GM12878 (cell line): ENCODE data around the gene TRIM63. TPM values are rescaled to one million over a fixed set of nuclear protein-coding genes. Genes with fewer than 3 reads are reported as not detected.

ENCODE experiments used
- ATAC-seq: fragments of 200-7000 bp; cut with Tn5 transposase; 3 replicates; pipeline ENCODE4 v1.9.1; 2020; ENCODE audit warnings: mild to moderate bottlenecking, moderate library complexity
- BruUV-seq: library from RNA; stranded (reverse); fragments of 400-500 nt; replicated peaks from 2 replicates; lab custom pipeline; 2021; lab: Mats Ljungman, UMichigan
- CTCF ChIA-PET: fragments of 300-600 bp; sonication (Branson Sonifier 250); formaldehyde crosslinking; extraction: SDS; loops from one replicate; lab custom pipeline; 2021; ENCODE audit warnings: inconsistent platforms; lab: Yijun Ruan, JAX
- POLR2A ChIA-PET: fragments of 350-600 bp; formaldehyde crosslinking; extraction: SDS; loops from one replicate; lab custom pipeline; 2021; ENCODE audit warnings: inconsistent platforms; lab: Charles Lee
- RAD21 ChIA-PET: fragments of 300-600 bp; sonication (Branson Sonifier 250); formaldehyde crosslinking; loops from one replicate; lab custom pipeline; 2023; ENCODE audit warnings: antibody characterized with exemption; ENCODE audit not compliant: unreplicated experiment; lab: Charles Lee
- SMC1A ChIA-PET: fragments of 300-600 bp; sonication (Branson Sonifier 250); formaldehyde crosslinking; loops from one replicate; lab custom pipeline; 2023; ENCODE audit not compliant: unreplicated experiment, uncharacterized antibody; lab: Charles Lee
- DNase-seq: peaks from one replicate; pipeline ENCODE4 v3.0.0-alpha.2; 2011; ENCODE audit warnings: low read depth, low spot score
- FAIRE-seq: peaks from 3 replicates; lab custom pipeline; 2011; peaks lifted over from hg19 to GRCh38; lab: Jason Lieb, UNC
- H2AFZ ChIP-seq: 2 replicates; pipeline ENCODE4 v1.6.0; 2011; ENCODE audit warnings: low read depth, low read length, control low read depth; ENCODE audit not compliant: control insufficient read depth
- H3K27ac ChIP-seq: 2 replicates; pipeline ENCODE4 v1.5.1; 2011; ENCODE audit warnings: control low read depth; ENCODE audit not compliant: control insufficient read depth, insufficient read depth
- H3K27me3 ChIP-seq, 2 experiments: replicated peaks in 1 of 2; 2 replicates each; pipeline versions ENCODE4 v1.6.0 to v1.6.1; 2011; ENCODE audit warnings: low read length in 1 of 2; ENCODE audit not compliant: control insufficient read depth in 2 of 2, insufficient read depth in 2 of 2
- H3K36me3 ChIP-seq, 2 experiments: 2 replicates each; pipeline ENCODE4 v1.5.1; 2011; ENCODE audit warnings: low read length in 1 of 2; ENCODE audit not compliant: control insufficient read depth in 2 of 2, insufficient read depth in 2 of 2
- H3K4me1 ChIP-seq: 2 replicates; pipeline ENCODE4 v1.6.1; 2011; ENCODE audit warnings: mild to moderate bottlenecking, low read length, moderate library complexity, mixed read lengths; ENCODE audit not compliant: control insufficient read depth, insufficient read depth
- H3K4me2 ChIP-seq: 2 replicates; pipeline ENCODE4 v1.6.0; 2011; ENCODE audit warnings: control low read depth; ENCODE audit not compliant: control insufficient read depth, insufficient read depth
- H3K4me3 ChIP-seq: fragments of 200-600 bp; sonication (generic); 2 replicates; pipeline ENCODE4 v1.5.1; 2016
- H3K79me2 ChIP-seq: 2 replicates; pipeline ENCODE4 v1.6.0; 2011; ENCODE audit warnings: low read length; ENCODE audit not compliant: control insufficient read depth, insufficient read depth
- H3K9ac ChIP-seq: 2 replicates; pipeline ENCODE4 v1.8.0; 2011; ENCODE audit warnings: low read length, control low read depth, mixed read lengths; ENCODE audit not compliant: control insufficient read depth, insufficient read depth
- H3K9me3 ChIP-seq: replicated peaks from 3 replicates; pipeline ENCODE4 v1.5.1; 2011; ENCODE audit warnings: mild to moderate bottlenecking, low read length; ENCODE audit not compliant: control insufficient read depth, insufficient read depth
- H4K20me1 ChIP-seq: 2 replicates; pipeline ENCODE4 v1.6.0; 2011; ENCODE audit not compliant: control insufficient read depth, insufficient read depth
- ATF2 ChIP-seq: IDR thresholded peaks from 2 replicates; pipeline ENCODE4 v1.6.1; 2012; ENCODE audit warnings: low read length, inconsistent platforms
- BMI1 ChIP-seq: fragments of 450-650 bp; IDR thresholded peaks from 2 replicates; pipeline ENCODE4 v1.6.1; 2016; ENCODE audit warnings: mild to moderate bottlenecking, moderate library complexity, borderline replicate concordance
- CHD2 ChIP-seq: IDR thresholded peaks from 2 replicates; pipeline ENCODE4 v1.6.1; 2011; ENCODE audit warnings: low read depth, low read length, improper control_type of control experiment, borderline replicate concordance
- CTCF ChIP-seq, 3 experiments: IDR thresholded peaks in 2 of 3; conservative IDR thresholded peaks in 1 of 3; 2 replicates each; pipeline ENCODE4 v1.5.1; 2011; ENCODE audit warnings: low read depth in 3 of 3, low read length in 3 of 3, mild to moderate bottlenecking in 3 of 3, control low read depth in 2 of 3, moderate library complexity in 2 of 3, inconsistent platforms in 1 of 3, mixed read lengths in 1 of 3; ENCODE audit not compliant: control insufficient read depth in 2 of 3, insufficient read depth in 1 of 3; ENCODE audit errors: extremely low read depth in 1 of 3
- MLLT1 ChIP-seq: fragments of 450-650 bp; IDR thresholded peaks from 2 replicates; pipeline ENCODE4 v1.6.1; 2016; ENCODE audit warnings: mild to moderate bottlenecking
- NFIC ChIP-seq: IDR thresholded peaks from 2 replicates; pipeline ENCODE4 v1.6.1; 2012; ENCODE audit warnings: low read depth, mild to moderate bottlenecking, inconsistent platforms, low read length, moderate library complexity
- NFYB ChIP-seq: IDR thresholded peaks from 2 replicates; pipeline ENCODE4 v1.6.1; 2011; ENCODE audit warnings: low read depth, mild to moderate bottlenecking, low read length, improper control_type of control experiment, moderate library complexity; ENCODE audit not compliant: insufficient read depth
- NR2F1 ChIP-seq: fragments of 450-650 bp; conservative IDR thresholded peaks from 2 replicates; pipeline ENCODE4 v1.6.1; 2017; ENCODE audit warnings: mild to moderate bottlenecking
- NRF1 ChIP-seq: conservative IDR thresholded peaks from 2 replicates; pipeline ENCODE4 v1.6.1; 2011; ENCODE audit warnings: mild to moderate bottlenecking, low read depth, low read length, improper control_type of control experiment
- PKNOX1 ChIP-seq: fragments of 450-650 bp; IDR thresholded peaks from 2 replicates; pipeline ENCODE4 v1.6.1; 2016; ENCODE audit warnings: mild to moderate bottlenecking
- PRDM15 ChIP-seq: fragments of 450-650 bp; formaldehyde crosslinking; IDR thresholded peaks from 2 replicates; pipeline ENCODE4 v1.4.0; 2020; ENCODE audit warnings: mild to moderate bottlenecking, moderate library complexity
- SMC3 ChIP-seq: IDR thresholded peaks from 2 replicates; pipeline ENCODE4 v1.6.1; 2011; ENCODE audit warnings: low read length, improper control_type of control experiment, borderline replicate concordance
- SUPT20H ChIP-seq: IDR thresholded peaks from 2 replicates; pipeline ENCODE4 v1.6.1; 2011; ENCODE audit warnings: low read depth, mild to moderate bottlenecking, low read length, moderate library complexity, borderline replicate concordance; ENCODE audit not compliant: control insufficient read depth
- WGBS: methylation state at CpG from one replicate; pipeline ENCODE4 v1.1.6; 2016; ENCODE audit warnings: low lambda C conversion rate; ENCODE audit not compliant: insufficient replicate concordance, insufficient coverage; ENCODE audit errors: missing lambda C conversion rate; 5-methylcytosine and 5-hydroxymethylcytosine counted together
- in situ Hi-C: fragments of 300-500 bp; cut with MboI; formaldehyde crosslinking; loops from 9 replicates; pipeline ENCODE4 v1.14.3; 2018; ENCODE audit warnings: mixed read lengths
- intact Hi-C: fragments of 100-400 bp; cut with micrococcal nuclease; formaldehyde crosslinking; loops from one replicate; pipeline ENCODE4 v1.14.2; 2022; ENCODE audit not compliant: unreplicated experiment
- polyA plus RNA-seq, 11 experiments: library from polyadenylated mRNA; depleted of rRNA in 4 of 11; unstranded in 6 of 11; stranded (reverse) in 5 of 11; fragments of >200 nt; fragmentation: Nextera tagmentation in 4 of 11; fragmentation: Illumina TruSeq in 1 of 11; extraction: Ambion mirVana in 4 of 11; extraction: Trizol in 1 of 11; gene quantifications; 1 replicate in 1 of 11; 2 replicates in 10 of 11; pipeline versions ENCODE4 v1.2.1 to v1.2.3, GENCODE V29; 2011 to 2016; ENCODE audit warnings: inconsistent platforms in 2 of 11, missing spikeins in 2 of 11, low read depth in 1 of 11
- total RNA-seq, 4 experiments: library from RNA; depleted of rRNA in 3 of 4; stranded (reverse); fragments of >200 nt in 3 of 4; fragmentation: Illumina TruSeq in 1 of 4; extraction: Trizol in 1 of 4; gene quantifications; 2 replicates each; pipeline versions ENCODE4 v1.2.1 to v1.2.3, GENCODE V29; 2013 to 2021

TRIM63 gene
- total and polyA plus RNA-seq, 10 of the 15 experiments (the other 5 are each of a cell fraction or from before 2014, with no cell fraction given): not detected

GRCh38 chr1:26025517-26025916 is 41.9 kb downstream of the TRIM63 start (continued):
- TF ChIP-seq CTCF (IDR thresholded peaks at IDR 0.05 in 2 of 3, conservative IDR thresholded peaks at IDR 0.05 in 1 of 3; ENCODE audit: control insufficient read depth in 2 of 3, extremely low read depth in 1 of 3, insufficient read depth in 1 of 3, low read depth in 3 of 3, low read length in 3 of 3): no peak

- Histone ChIP-seq H2AFZ (no peak overlapping the region), H3K4me3 (no peak overlapping the region), H3K9me3 (no peaks in the 10 kb centered on the region), H3K27me3 (no peaks in the 10 kb centered on the region; a peak in 3 of 4 replicates), H3K27ac (no peak overlapping the region), H3K4me1 (no peaks in the 10 kb centered on the region), H3K9ac (no peak overlapping the region), H3K4me2 (no peak overlapping the region), H4K20me1 (no peaks in the 10 kb centered on the region), H3K36me3 (no peaks in the 10 kb centered on the region), H3K79me2 (no peaks in the 10 kb centered on the region)
- RAD21 ChIA-PET: no interaction called here
- POLR2A ChIA-PET: no interaction called here
- DNase-seq: no peak
- SMC1A ChIA-PET: no interaction called here
- CTCF ChIA-PET: no interaction called here
- in situ Hi-C loops (no loop called here), intact Hi-C loops (no loop called here)
- no TSS peak for BruUV-seq
- no peak for ATAC-seq
- WGBS: 35% methylated on average over 5 of the region's 5 CpGs
- FAIRE-seq: no peak
- TF ChIP-seq NRF1 (no peak), NFYB (no peak), PRDM15 (no peak), ATF2 (no peak), CHD2 (no peak), SUPT20H (no peak), NFIC (no peak), MLLT1 (no peak), SMC3 (no peak), BMI1 (no peak), NR2F1 (no peak), PKNOX1 (no peak)
These were observed 42.4 kb downstream of the TRIM63 start for GRCh38 chr1:26025060-26025459.
